ENCODE measurements around the gene CXCL1.

The CXCL1 gene

DNA sequence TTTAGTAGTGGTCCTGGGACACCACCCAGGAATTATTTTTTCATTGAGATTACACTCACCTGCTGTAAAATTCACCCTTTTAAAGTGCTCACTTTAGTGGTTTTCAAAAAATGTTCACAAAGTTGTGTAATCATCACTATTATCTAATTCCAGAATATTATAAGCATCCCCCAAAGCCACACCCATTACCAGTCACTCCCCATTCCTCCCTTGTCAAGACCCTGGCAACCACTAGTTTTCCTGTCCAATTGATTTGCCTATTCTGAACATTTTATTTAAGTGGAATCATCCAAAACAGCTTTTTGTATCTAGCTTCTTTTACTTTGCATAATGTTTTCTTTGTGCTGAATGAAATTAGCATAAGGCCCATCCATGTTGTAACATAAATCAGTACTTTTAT is 45.4 kb upstream of the CXCL1 start:
- no peaks in the 10 kb centered on the region for H3K4me1 ChIP-seq (ENCODE audit: control insufficient read depth, insufficient read depth, low read depth, low read length)
- no peak overlapping the region for H2BK15ac ChIP-seq (ENCODE audit: low read depth, poor library complexity, severe bottlenecking)
- no peak overlapping the region for H2AFZ ChIP-seq (ENCODE audit: low read depth, low read length)
- no peak overlapping the region for H2AK5ac ChIP-seq (ENCODE audit: low read length, severe bottlenecking)
- H4K8ac ChIP-seq (ENCODE audit: low read length) = no peak overlapping the region
- no peak for DNase-seq
- no peak overlapping the region for H3K18ac ChIP-seq (ENCODE audit: low read depth in 1 of 2, low read length in 2 of 2)
- no peak overlapping the region for H3K4me3 ChIP-seq (ENCODE audit: insufficient read depth in 1 of 2, low read depth in 1 of 2, low read length in 2 of 2)
- no peak overlapping the region for H3K4ac ChIP-seq (ENCODE audit: low read depth in 1 of 2, low read length in 2 of 2)
- no peak overlapping the region for H3K9ac ChIP-seq (ENCODE audit: low read length)
- no peaks in the 10 kb centered on the region for H3K79me1 ChIP-seq (replicated peaks; ENCODE audit: low read length, poor library complexity, severe bottlenecking)
- no peak overlapping the region for H4K91ac ChIP-seq (ENCODE audit: low read length)
- no peaks in the 10 kb centered on the region for H3K27me3 ChIP-seq (ENCODE audit: control insufficient read depth in 1 of 2, insufficient read depth in 1 of 2, low read length in 2 of 2)
- no peaks in the 10 kb centered on the region for H3K36me3 ChIP-seq (ENCODE audit: control insufficient read depth in 1 of 2, insufficient read depth in 2 of 2, low read depth in 1 of 2, low read length in 2 of 2)
- no peak overlapping the region for H2BK120ac ChIP-seq (ENCODE audit: low read depth, low read length)
- peaks cover 8% of the 10 kb centered on the region for H3K9me3 ChIP-seq (ENCODE audit: control insufficient read depth, low read length)
- no peak overlapping the region for H2BK12ac ChIP-seq (ENCODE audit: low read length in 2 of 2)
- no peak overlapping the region for H3K14ac ChIP-seq (ENCODE audit: low read length in 2 of 2)
- H2BK5ac ChIP-seq (ENCODE audit: low read depth, low read length, poor library complexity, severe bottlenecking) = no peak overlapping the region
- no peak overlapping the region for H3K4me2 ChIP-seq (ENCODE audit: low read length, poor library complexity, severe bottlenecking)
- no peak overlapping the region for H3K27ac ChIP-seq (ENCODE audit: low read length, poor library complexity, severe bottlenecking)
- H3K23ac ChIP-seq (ENCODE audit: low read length in 2 of 2) = no peak overlapping the region

DNA sequence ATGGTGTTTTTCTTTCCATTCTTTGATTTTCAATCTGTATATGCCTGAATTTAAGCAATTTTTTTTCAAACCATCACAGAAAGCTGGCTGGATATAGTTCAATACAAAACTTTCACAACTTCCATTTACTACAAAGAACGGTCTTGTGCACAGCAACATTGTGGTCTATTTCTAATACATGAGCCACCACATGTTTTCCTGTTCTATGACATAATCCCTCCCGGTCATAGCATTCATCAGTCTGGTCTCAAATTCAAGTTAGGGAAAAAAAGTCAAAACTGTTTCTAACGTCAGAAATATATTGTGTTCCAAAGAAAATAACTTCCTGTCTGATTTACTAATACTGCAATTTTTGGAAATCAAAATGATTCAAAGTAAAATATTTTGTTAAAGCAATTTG is 40.2 kb upstream of the CXCL1 start:
- Histone ChIP-seq H3K4me2 (ENCODE audit: low read length, poor library complexity, severe bottlenecking) (no peak overlapping the region), H3K4me3 (ENCODE audit: insufficient read depth in 1 of 2, low read depth in 1 of 2, low read length in 2 of 2) (no peak overlapping the region), H3K18ac (ENCODE audit: low read depth in 1 of 2, low read length in 2 of 2) (no peak overlapping the region), H3K9ac (ENCODE audit: low read length) (no peak overlapping the region), H4K8ac (ENCODE audit: low read length) (no peak overlapping the region), H3K79me1 (replicated peaks; ENCODE audit: low read length, poor library complexity, severe bottlenecking) (no peaks in the 10 kb centered on the region), H2AK5ac (ENCODE audit: low read length, severe bottlenecking) (no peak overlapping the region), H3K27me3 (ENCODE audit: control insufficient read depth in 1 of 2, insufficient read depth in 1 of 2, low read length in 2 of 2) (no peaks in the 10 kb centered on the region), H3K14ac (ENCODE audit: low read length in 2 of 2) (no peak overlapping the region), H3K9me3 (ENCODE audit: control insufficient read depth, low read length) (peaks cover 8% of the 10 kb centered on the region), H2BK120ac (ENCODE audit: low read depth, low read length) (no peak overlapping the region), H3K27ac (ENCODE audit: low read length, poor library complexity, severe bottlenecking) (no peak overlapping the region), H2AFZ (ENCODE audit: low read depth, low read length) (no peak overlapping the region), H2BK15ac (ENCODE audit: low read depth, poor library complexity, severe bottlenecking) (no peak overlapping the region), H2BK5ac (ENCODE audit: low read depth, low read length, poor library complexity, severe bottlenecking) (no peak overlapping the region), H3K4ac (ENCODE audit: low read depth in 1 of 2, low read length in 2 of 2) (no peak overlapping the region), H3K23ac (ENCODE audit: low read length in 2 of 2) (no peak overlapping the region), H3K36me3 (ENCODE audit: control insufficient read depth in 1 of 2, insufficient read depth in 2 of 2, low read depth in 1 of 2, low read length in 2 of 2) (no peaks in the 10 kb centered on the region), H2BK12ac (ENCODE audit: low read length in 2 of 2) (no peak overlapping the region), H3K4me1 (ENCODE audit: control insufficient read depth, insufficient read depth, low read depth, low read length) (no peaks in the 10 kb centered on the region), H4K91ac (ENCODE audit: low read length) (no peak overlapping the region)
- no peak for DNase-seq
- 70% methylated on average over 2 of the region's 3 CpGs for WGBS

DNA sequence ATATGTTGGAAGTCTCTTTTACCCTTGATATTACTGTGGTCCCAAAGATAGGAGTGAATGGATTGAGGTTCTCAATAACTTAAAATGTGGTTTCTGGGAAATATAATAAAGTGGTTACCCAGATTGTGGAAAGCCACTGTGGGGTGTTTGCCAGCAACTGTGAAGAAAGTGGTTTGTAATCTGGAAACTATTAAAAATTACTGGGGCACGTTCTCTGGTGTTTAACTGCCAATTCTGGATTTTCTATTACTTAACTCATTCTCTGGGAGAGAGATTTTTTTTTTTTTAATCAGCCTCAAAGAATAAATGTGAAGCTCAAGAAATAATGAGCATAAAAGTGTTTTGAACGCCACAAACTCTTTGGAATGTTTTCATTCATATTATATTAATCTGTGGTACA is 37.6 kb upstream of the CXCL1 start:
- Histone ChIP-seq H2BK12ac (ENCODE audit: low read length in 2 of 2) (no peak overlapping the region), H3K18ac (ENCODE audit: low read depth in 1 of 2, low read length in 2 of 2) (no peak overlapping the region), H3K9me3 (ENCODE audit: control insufficient read depth, low read length) (peaks cover 8% of the 10 kb centered on the region), H3K4ac (ENCODE audit: low read depth in 1 of 2, low read length in 2 of 2) (no peak overlapping the region), H2BK5ac (ENCODE audit: low read depth, low read length, poor library complexity, severe bottlenecking) (no peak overlapping the region), H3K4me2 (ENCODE audit: low read length, poor library complexity, severe bottlenecking) (no peak overlapping the region), H2AFZ (ENCODE audit: low read depth, low read length) (no peak overlapping the region), H2BK120ac (ENCODE audit: low read depth, low read length) (no peak overlapping the region), H3K36me3 (ENCODE audit: control insufficient read depth in 1 of 2, insufficient read depth in 2 of 2, low read depth in 1 of 2, low read length in 2 of 2) (no peaks in the 10 kb centered on the region), H2AK5ac (ENCODE audit: low read length, severe bottlenecking) (no peak overlapping the region), H3K4me3 (ENCODE audit: insufficient read depth in 1 of 2, low read depth in 1 of 2, low read length in 2 of 2) (no peak overlapping the region), H3K27me3 (ENCODE audit: control insufficient read depth in 1 of 2, insufficient read depth in 1 of 2, low read length in 2 of 2) (no peaks in the 10 kb centered on the region), H3K23ac (ENCODE audit: low read length in 2 of 2) (no peak overlapping the region), H3K14ac (ENCODE audit: low read length in 2 of 2) (no peak overlapping the region), H3K9ac (ENCODE audit: low read length) (no peak overlapping the region), H3K79me1 (replicated peaks; ENCODE audit: low read length, poor library complexity, severe bottlenecking) (no peaks in the 10 kb centered on the region), H3K27ac (ENCODE audit: low read length, poor library complexity, severe bottlenecking) (no peak overlapping the region), H4K8ac (ENCODE audit: low read length) (no peak overlapping the region), H3K4me1 (ENCODE audit: control insufficient read depth, insufficient read depth, low read depth, low read length) (peaks cover 2% of the 10 kb centered on the region), H2BK15ac (ENCODE audit: low read depth, poor library complexity, severe bottlenecking) (no peak overlapping the region), H4K91ac (ENCODE audit: low read length) (no peak overlapping the region)
- WGBS = 60% methylated on average over 1 of the region's 2 CpGs
- no peak for DNase-seq

DNA sequence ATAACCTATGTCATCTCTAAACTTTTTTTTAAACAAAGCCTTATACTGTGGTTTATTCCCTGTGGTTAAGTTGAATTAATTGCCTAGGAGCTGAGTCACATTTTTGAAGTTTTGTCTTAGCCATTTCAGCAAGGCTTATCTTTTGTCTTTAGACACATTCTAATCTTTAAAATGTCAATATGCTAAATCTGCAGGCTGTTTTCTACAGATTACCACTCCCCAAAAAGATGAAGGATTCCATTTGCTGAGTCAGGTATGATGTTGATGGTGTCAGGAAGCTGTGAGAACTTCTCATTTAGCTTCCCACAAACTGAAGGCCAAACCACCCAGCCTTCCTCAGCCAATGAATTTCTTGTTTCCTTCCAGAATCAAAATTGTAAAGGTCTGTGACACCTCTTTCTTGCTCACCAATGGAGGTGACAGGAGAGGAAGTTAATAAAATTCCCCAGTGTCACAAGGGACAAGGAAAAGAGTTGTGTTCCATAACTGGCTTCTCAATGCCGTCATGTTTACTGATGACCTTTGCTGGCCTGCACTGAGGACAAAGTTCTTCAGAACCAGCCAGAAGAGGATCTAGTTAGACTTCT is 36.4 kb upstream of the CXCL1 start:
- no peaks in the 10 kb centered on the region for H3K36me3 ChIP-seq (ENCODE audit: control insufficient read depth in 1 of 2, insufficient read depth in 2 of 2, low read depth in 1 of 2, low read length in 2 of 2)
- no peak overlapping the region for H2BK5ac ChIP-seq (ENCODE audit: low read depth, low read length, poor library complexity, severe bottlenecking)
- H4K91ac ChIP-seq (ENCODE audit: low read length) = no peak overlapping the region
- H2BK15ac ChIP-seq (ENCODE audit: low read depth, poor library complexity, severe bottlenecking) = no peak overlapping the region
- no peak overlapping the region for H2BK120ac ChIP-seq (ENCODE audit: low read depth, low read length)
- H3K23ac ChIP-seq (ENCODE audit: low read length in 2 of 2) = no peak overlapping the region
- 87% methylated on average over 1 of the region's 1 CpG for WGBS
- H2AFZ ChIP-seq (ENCODE audit: low read depth, low read length) = no peak overlapping the region
- no peak overlapping the region for H3K9ac ChIP-seq (ENCODE audit: low read length)
- H3K18ac ChIP-seq (ENCODE audit: low read depth in 1 of 2, low read length in 2 of 2) = no peak overlapping the region
- H3K27me3 ChIP-seq (ENCODE audit: control insufficient read depth in 1 of 2, insufficient read depth in 1 of 2, low read length in 2 of 2) = no peaks in the 10 kb centered on the region
- no peak overlapping the region for H3K4me3 ChIP-seq (ENCODE audit: insufficient read depth in 1 of 2, low read depth in 1 of 2, low read length in 2 of 2)
- no peak overlapping the region for H3K27ac ChIP-seq (ENCODE audit: low read length, poor library complexity, severe bottlenecking)
- H2AK5ac ChIP-seq (ENCODE audit: low read length, severe bottlenecking) = no peak overlapping the region
- H3K14ac ChIP-seq (ENCODE audit: low read length in 2 of 2) = no peak overlapping the region
- H3K79me1 ChIP-seq (replicated peaks; ENCODE audit: low read length, poor library complexity, severe bottlenecking) = no peaks in the 10 kb centered on the region
- peaks cover 2% of the 10 kb centered on the region for H3K9me3 ChIP-seq (ENCODE audit: control insufficient read depth, low read length)
- no peak overlapping the region for H2BK12ac ChIP-seq (ENCODE audit: low read length in 2 of 2)
- no peak overlapping the region for H3K4ac ChIP-seq (ENCODE audit: low read depth in 1 of 2, low read length in 2 of 2)
- H4K8ac ChIP-seq (ENCODE audit: low read length) = no peak overlapping the region
- H3K4me1 ChIP-seq (ENCODE audit: control insufficient read depth, insufficient read depth, low read depth, low read length) = peaks cover 2% of the 10 kb centered on the region
- no peak for DNase-seq
- no peak overlapping the region for H3K4me2 ChIP-seq (ENCODE audit: low read length, poor library complexity, severe bottlenecking)

All from mesenchymal stem cell (in vitro differentiated cells and primary cell).